Measurements from ENCODE around the gene CEP135.

Gene CEP135

DNA sequence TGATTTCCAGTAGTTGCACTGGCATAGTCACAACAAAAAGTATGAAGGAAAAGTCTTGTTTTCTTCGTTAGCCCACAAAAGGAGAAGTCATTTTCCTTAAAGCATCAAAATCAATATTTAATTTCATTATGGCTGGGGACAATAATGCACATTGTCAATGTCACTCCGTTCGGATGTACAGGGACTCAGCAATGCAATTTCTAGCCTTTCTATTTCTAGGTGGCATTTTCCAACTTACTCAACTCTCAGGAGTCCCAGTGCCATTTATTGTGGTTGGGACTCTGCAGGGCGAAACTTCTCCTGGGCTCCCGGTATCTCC is 99.6 kb downstream of the CEP135 start:
- Histone ChIP-seq H2BK15ac (ENCODE audit: low read depth, poor library complexity, severe bottlenecking) (no peak overlapping the region), H3K23ac (ENCODE audit: low read length in 2 of 2) (peak overlapping the region in 1 of 2 experiments; percentile 83), H3K79me1 (replicated peaks; ENCODE audit: low read length, poor library complexity, severe bottlenecking) (peaks cover 9% of the 10 kb centered on the region), H2BK12ac (ENCODE audit: low read length in 2 of 2) (peak overlapping the region; percentile 77), H2BK5ac (ENCODE audit: low read depth, low read length, poor library complexity, severe bottlenecking) (no peak overlapping the region), H2AK5ac (ENCODE audit: low read length, severe bottlenecking) (no peak overlapping the region), H3K4me1 (ENCODE audit: control insufficient read depth, insufficient read depth, low read depth, low read length) (peaks cover 4% of the 10 kb centered on the region), H3K27me3 (ENCODE audit: control insufficient read depth in 1 of 2, insufficient read depth in 1 of 2, low read length in 2 of 2) (peaks cover 0 to 28% of the 10 kb centered on the region in 2 experiments), H3K9me3 (ENCODE audit: control insufficient read depth, low read length) (no peaks in the 10 kb centered on the region), H3K36me3 (ENCODE audit: control insufficient read depth in 1 of 2, insufficient read depth in 2 of 2, low read depth in 1 of 2, low read length in 2 of 2) (no peaks in the 10 kb centered on the region), H3K4me3 (ENCODE audit: insufficient read depth in 1 of 2, low read depth in 1 of 2, low read length in 2 of 2) (peak overlapping the region; percentile 77 to 80), H2AFZ (ENCODE audit: low read depth, low read length) (peak overlapping the region; percentile 76), H4K8ac (ENCODE audit: low read length) (no peak overlapping the region), H4K91ac (ENCODE audit: low read length) (no peak overlapping the region), H3K4ac (ENCODE audit: low read depth in 1 of 2, low read length in 2 of 2) (peak overlapping the region in 1 of 2 experiments; percentile 94), H3K14ac (ENCODE audit: low read length in 2 of 2) (no peak overlapping the region), H3K9ac (ENCODE audit: low read length) (peak overlapping the region; percentile 80), H3K27ac (ENCODE audit: low read length, poor library complexity, severe bottlenecking) (no peak overlapping the region), H3K4me2 (ENCODE audit: low read length, poor library complexity, severe bottlenecking) (peak overlapping the region; percentile 99), H2BK120ac (ENCODE audit: low read depth, low read length) (no peak overlapping the region), H3K18ac (ENCODE audit: low read depth in 1 of 2, low read length in 2 of 2) (peak overlapping the region in 1 of 2 experiments; percentile 85)
- 24% methylated on average over 5 of the region's 5 CpGs for WGBS
- peak; percentile 45 for DNase-seq

DNA sequence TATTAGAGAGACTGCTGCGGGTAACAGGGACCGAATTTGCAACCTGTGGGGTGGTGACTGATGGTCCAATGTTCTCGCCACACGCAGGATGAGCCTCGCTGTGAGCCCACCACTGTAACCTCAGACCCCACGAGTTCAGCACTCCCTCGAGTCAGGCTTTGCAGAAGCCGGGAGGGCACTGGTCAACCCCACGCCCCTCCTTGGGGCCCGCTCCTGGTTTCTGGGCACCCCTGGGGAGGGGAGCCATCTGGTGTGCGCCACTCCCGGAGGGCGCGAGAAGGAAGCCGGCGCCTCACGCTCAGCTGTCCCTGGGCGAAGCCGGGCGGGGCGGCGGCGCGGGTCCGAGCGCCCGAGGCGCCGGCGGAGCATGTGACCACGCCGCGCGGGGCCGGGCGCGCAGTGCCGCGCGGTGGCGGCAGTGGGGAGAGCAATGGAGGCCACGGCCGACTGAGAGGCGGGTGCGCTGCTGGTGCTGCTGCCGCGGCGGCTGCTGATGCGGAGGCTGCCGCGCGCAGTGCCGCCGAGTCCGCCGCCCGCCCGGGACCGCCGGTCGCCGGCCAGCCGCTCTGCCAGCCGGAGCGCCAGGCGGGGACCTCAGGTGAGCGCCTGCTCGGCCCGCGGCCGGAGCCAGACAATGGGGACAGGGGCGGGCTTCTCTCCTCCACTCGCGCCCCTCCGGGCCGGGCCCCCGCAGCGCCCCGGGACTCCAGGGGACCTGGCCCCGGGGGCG is 100.1 kb downstream of the CEP135 start:
- under 1% methylated on average over 50 of the region's 81 CpGs for WGBS
- Histone ChIP-seq H3K9ac (ENCODE audit: low read length) (peak overlapping the region; percentile 80), H3K4me3 (ENCODE audit: insufficient read depth in 1 of 2, low read depth in 1 of 2, low read length in 2 of 2) (peak overlapping the region; percentile 77 to 80), H3K4ac (ENCODE audit: low read depth in 1 of 2, low read length in 2 of 2) (peak overlapping the region; percentile 75 to 94), H3K18ac (ENCODE audit: low read depth in 1 of 2, low read length in 2 of 2) (peak overlapping the region; percentile 70 to 85), H2BK120ac (ENCODE audit: low read depth, low read length) (peak overlapping the region; percentile 98), H3K27me3 (ENCODE audit: control insufficient read depth in 1 of 2, insufficient read depth in 1 of 2, low read length in 2 of 2) (peaks cover 0 to 28% of the 10 kb centered on the region in 2 experiments), H3K36me3 (ENCODE audit: control insufficient read depth in 1 of 2, insufficient read depth in 2 of 2, low read depth in 1 of 2, low read length in 2 of 2) (no peaks in the 10 kb centered on the region), H3K14ac (ENCODE audit: low read length in 2 of 2) (peak overlapping the region in 1 of 2 experiments; percentile 93), H3K4me2 (ENCODE audit: low read length, poor library complexity, severe bottlenecking) (peak overlapping the region; percentile 99), H2AK5ac (ENCODE audit: low read length, severe bottlenecking) (no peak overlapping the region), H3K27ac (ENCODE audit: low read length, poor library complexity, severe bottlenecking) (no peak overlapping the region), H2AFZ (ENCODE audit: low read depth, low read length) (peak overlapping the region; percentile 92), H2BK5ac (ENCODE audit: low read depth, low read length, poor library complexity, severe bottlenecking) (peak overlapping the region; percentile 62), H2BK12ac (ENCODE audit: low read length in 2 of 2) (peak overlapping the region; percentile 77), H4K91ac (ENCODE audit: low read length) (peak overlapping the region; percentile 83), H4K8ac (ENCODE audit: low read length) (peak overlapping the region; percentile 80), H3K23ac (ENCODE audit: low read length in 2 of 2) (peak overlapping the region in 1 of 2 experiments; percentile 83), H2BK15ac (ENCODE audit: low read depth, poor library complexity, severe bottlenecking) (peak overlapping the region; percentile 89), H3K79me1 (replicated peaks; ENCODE audit: low read length, poor library complexity, severe bottlenecking) (peaks cover 9% of the 10 kb centered on the region), H3K9me3 (ENCODE audit: control insufficient read depth, low read length) (no peaks in the 10 kb centered on the region), H3K4me1 (ENCODE audit: control insufficient read depth, insufficient read depth, low read depth, low read length) (peaks cover 4% of the 10 kb centered on the region)
- DNase-seq: peak; percentile 66

DNA sequence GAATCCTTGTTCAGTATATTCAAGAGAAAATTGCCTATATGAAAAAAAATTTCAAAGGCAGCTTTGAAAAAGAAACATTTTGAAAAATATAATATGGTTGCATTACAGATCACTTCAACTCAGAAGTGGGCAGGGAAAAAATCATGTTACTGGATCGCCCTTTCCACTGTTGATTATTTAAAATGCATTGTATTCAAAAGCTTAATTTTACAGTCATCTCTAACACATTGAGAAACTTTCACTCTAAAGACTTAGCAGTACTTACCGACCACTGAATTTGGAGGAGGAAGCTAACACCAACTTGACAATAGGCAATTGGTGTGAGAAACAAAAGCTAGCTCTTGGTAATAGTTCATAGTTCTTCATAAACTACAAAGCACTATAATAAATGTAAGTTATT is 101.9 kb downstream of the CEP135 start:
- Histone ChIP-seq H4K91ac (ENCODE audit: low read length) (no peak overlapping the region), H3K27me3 (ENCODE audit: control insufficient read depth in 1 of 2, insufficient read depth in 1 of 2, low read length in 2 of 2) (peaks cover 0 to 32% of the 10 kb centered on the region in 2 experiments), H2AFZ (ENCODE audit: low read depth, low read length) (no peak overlapping the region), H3K4me1 (ENCODE audit: control insufficient read depth, insufficient read depth, low read depth, low read length) (peaks cover 5% of the 10 kb centered on the region), H3K9ac (ENCODE audit: low read length) (no peak overlapping the region), H3K36me3 (ENCODE audit: control insufficient read depth in 1 of 2, insufficient read depth in 2 of 2, low read depth in 1 of 2, low read length in 2 of 2) (no peaks in the 10 kb centered on the region), H3K23ac (ENCODE audit: low read length in 2 of 2) (no peak overlapping the region), H3K9me3 (ENCODE audit: control insufficient read depth, low read length) (no peaks in the 10 kb centered on the region), H3K18ac (ENCODE audit: low read depth in 1 of 2, low read length in 2 of 2) (no peak overlapping the region), H3K14ac (ENCODE audit: low read length in 2 of 2) (no peak overlapping the region), H3K79me1 (replicated peaks; ENCODE audit: low read length, poor library complexity, severe bottlenecking) (peaks cover 14% of the 10 kb centered on the region), H2AK5ac (ENCODE audit: low read length, severe bottlenecking) (no peak overlapping the region), H2BK15ac (ENCODE audit: low read depth, poor library complexity, severe bottlenecking) (no peak overlapping the region), H2BK12ac (ENCODE audit: low read length in 2 of 2) (no peak overlapping the region), H2BK5ac (ENCODE audit: low read depth, low read length, poor library complexity, severe bottlenecking) (no peak overlapping the region), H3K4ac (ENCODE audit: low read depth in 1 of 2, low read length in 2 of 2) (no peak overlapping the region), H3K4me2 (ENCODE audit: low read length, poor library complexity, severe bottlenecking) (no peak overlapping the region), H3K4me3 (ENCODE audit: insufficient read depth in 1 of 2, low read depth in 1 of 2, low read length in 2 of 2) (no peak overlapping the region), H2BK120ac (ENCODE audit: low read depth, low read length) (no peak overlapping the region), H3K27ac (ENCODE audit: low read length, poor library complexity, severe bottlenecking) (no peak overlapping the region), H4K8ac (ENCODE audit: low read length) (no peak overlapping the region)
- 67% methylated on average over 1 of the region's 2 CpGs for WGBS
- no peak for DNase-seq

DNA sequence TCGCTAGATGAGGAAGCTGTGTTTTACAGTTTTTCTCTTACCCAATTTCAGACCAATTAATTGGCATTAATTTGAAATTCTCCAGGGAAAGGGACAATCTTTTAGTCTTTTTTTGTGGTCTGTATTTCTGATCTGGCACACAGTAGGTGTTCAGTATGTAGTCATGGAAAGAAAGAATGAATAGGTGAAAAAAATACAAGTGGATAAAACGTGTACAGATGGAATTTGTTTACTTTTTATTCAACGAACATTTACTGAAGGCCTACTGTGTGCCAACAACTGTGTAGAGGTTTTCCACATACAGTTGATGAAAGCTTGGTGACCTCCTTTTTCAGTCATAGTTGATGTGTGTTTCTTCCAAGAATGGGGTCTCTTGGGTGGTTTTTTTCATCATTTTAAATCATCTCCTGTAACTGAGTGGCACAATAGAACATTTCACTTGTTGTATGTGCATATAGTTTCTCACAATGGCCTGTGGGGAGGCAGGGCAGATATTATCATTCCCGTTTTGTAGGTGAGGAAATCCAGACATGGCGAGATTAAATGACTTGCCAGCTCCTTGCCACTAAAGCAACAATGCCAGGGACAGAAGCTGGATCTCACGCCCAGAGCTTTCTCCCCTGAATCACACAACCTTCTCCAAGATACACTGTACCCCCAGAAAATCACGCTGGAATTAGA is 102.4 kb downstream of the CEP135 start:
- 93% methylated on average over 4 of the region's 7 CpGs for WGBS

More for the DNA sequence above, 102.4 kb downstream of the CEP135 start:
- Histone ChIP-seq H3K36me3 (ENCODE audit: control insufficient read depth in 1 of 2, insufficient read depth in 2 of 2, low read depth in 1 of 2, low read length in 2 of 2) (no peaks in the 10 kb centered on the region), H4K8ac (ENCODE audit: low read length) (no peak overlapping the region), H2BK120ac (ENCODE audit: low read depth, low read length) (no peak overlapping the region), H3K23ac (ENCODE audit: low read length in 2 of 2) (no peak overlapping the region), H3K27ac (ENCODE audit: low read length, poor library complexity, severe bottlenecking) (no peak overlapping the region), H2BK12ac (ENCODE audit: low read length in 2 of 2) (no peak overlapping the region), H3K9me3 (ENCODE audit: control insufficient read depth, low read length) (no peaks in the 10 kb centered on the region), H3K18ac (ENCODE audit: low read depth in 1 of 2, low read length in 2 of 2) (no peak overlapping the region), H2AFZ (ENCODE audit: low read depth, low read length) (no peak overlapping the region), H4K91ac (ENCODE audit: low read length) (no peak overlapping the region), H3K4me1 (ENCODE audit: control insufficient read depth, insufficient read depth, low read depth, low read length) (peaks cover 5% of the 10 kb centered on the region), H3K4me2 (ENCODE audit: low read length, poor library complexity, severe bottlenecking) (no peak overlapping the region), H2BK15ac (ENCODE audit: low read depth, poor library complexity, severe bottlenecking) (no peak overlapping the region), H3K4ac (ENCODE audit: low read depth in 1 of 2, low read length in 2 of 2) (no peak overlapping the region), H3K9ac (ENCODE audit: low read length) (no peak overlapping the region), H2AK5ac (ENCODE audit: low read length, severe bottlenecking) (no peak overlapping the region), H2BK5ac (ENCODE audit: low read depth, low read length, poor library complexity, severe bottlenecking) (no peak overlapping the region), H3K4me3 (ENCODE audit: insufficient read depth in 1 of 2, low read depth in 1 of 2, low read length in 2 of 2) (no peak overlapping the region), H3K14ac (ENCODE audit: low read length in 2 of 2) (no peak overlapping the region), H3K79me1 (replicated peaks; ENCODE audit: low read length, poor library complexity, severe bottlenecking) (peaks cover 14% of the 10 kb centered on the region), H3K27me3 (ENCODE audit: control insufficient read depth in 1 of 2, insufficient read depth in 1 of 2, low read length in 2 of 2) (peaks cover 0 to 34% of the 10 kb centered on the region in 2 experiments)
- DNase-seq: no peak

Measured in mesenchymal stem cell (in vitro differentiated cells and primary cell).